Astrocyte (in vitro differentiated cells and primary cell): ENCODE measurements around the gene PKNOX2.

Experiments
- CTCF ChIP-seq: IDR thresholded peaks from 2 replicates; pipeline ENCODE4 v1.5.1; 2011; ENCODE audit warnings: low read depth, mild to moderate bottlenecking, inconsistent platforms, low read length, moderate library complexity; ENCODE audit not compliant: insufficient read depth
- EZH2 ChIP-seq: IDR thresholded peaks from 2 replicates; pipeline ENCODE4 v1.6.1; 2012; ENCODE audit warnings: mild to moderate bottlenecking, low read length, inconsistent platforms; ENCODE audit not compliant: insufficient read depth

- TF ChIP-seq CTCF: no peak
- TF ChIP-seq EZH2: no peak
Measured at GRCh38 chr11:125241104-125241503, 76.6 kb downstream of the PKNOX2 start.
